ENCODE data around the gene RERE. TPM values are rescaled to one million over a fixed set of nuclear protein-coding genes. Genes with fewer than 3 reads are reported as not detected.
A peak's percentile ranks its signal among the peaks of the same experiment; 100 is the strongest.

The RERE gene
- total RNA-seq, 1 donor from 2014 or later = 114 TPM

- DNase-seq = no peak
- no peak for ATAC-seq (ENCODE audit: poor library complexity)
- intact Hi-C loops (cut with DNase I) = no loop called here
These were observed 459.1 kb downstream of the RERE start for GRCh38 chr1:8358241-8358896.

GRCh38 chr1:8357329-8358101 is 459.9 kb downstream of the RERE start:
- DNase-seq (no peak), ATAC-seq (ENCODE audit: poor library complexity) (peak; percentile 19)
- intact Hi-C loops (cut with DNase I) = no loop called here

- ATAC-seq (ENCODE audit: poor library complexity) (peak; percentile 25), DNase-seq (peak; percentile 29)
- intact Hi-C loops (cut with DNase I) = no loop called here
These were observed 460.9 kb downstream of the RERE start for GRCh38 chr1:8356256-8357209.

GRCh38 chr1:8355439-8356255 is 461.8 kb downstream of the RERE start:
- ATAC-seq (ENCODE audit: poor library complexity) = peak; percentile 62
- intact Hi-C loops (cut with DNase I) = no loop called here
- no peak for DNase-seq

- no peak for DNase-seq
- no peak for ATAC-seq (ENCODE audit: poor library complexity)
- intact Hi-C loops (cut with DNase I) = no loop called here
These were observed 463.4 kb downstream of the RERE start for GRCh38 chr1:8354038-8354437.

- no peak for ATAC-seq (ENCODE audit: poor library complexity)
- peak; percentile 50 for DNase-seq
- intact Hi-C loops (cut with DNase I) = no loop called here
These were observed 464.3 kb downstream of the RERE start for GRCh38 chr1:8352886-8353785.

GRCh38 chr1:8352471-8352845 is 465.0 kb downstream of the RERE start:
- intact Hi-C loops (cut with DNase I) = no loop called here
- DNase-seq (no peak), ATAC-seq (ENCODE audit: poor library complexity) (no peak)

GRCh38 chr1:8351693-8352470 is 465.6 kb downstream of the RERE start:
- ATAC-seq (ENCODE audit: poor library complexity) (peak; percentile 12), DNase-seq (no peak)
- intact Hi-C loops (cut with DNase I) = no loop called here

- intact Hi-C loops (cut with DNase I) = no loop called here
- DNase-seq (no peak), ATAC-seq (ENCODE audit: poor library complexity) (no peak)
These were observed 466.3 kb downstream of the RERE start for GRCh38 chr1:8350914-8351684.

- DNase-seq (peak; percentile 76), ATAC-seq (ENCODE audit: poor library complexity) (peak; percentile 26)
- intact Hi-C loops (cut with DNase I) = no loop called here
These were observed 467.5 kb downstream of the RERE start for GRCh38 chr1:8349961-8350360.

GRCh38 chr1:8349473-8349865 is 468.0 kb downstream of the RERE start:
- ATAC-seq (ENCODE audit: poor library complexity) = no peak
- DNase-seq = no peak
- intact Hi-C loops (cut with DNase I) = no loop called here

GRCh38 chr1:8348777-8349472 is 468.5 kb downstream of the RERE start:
- intact Hi-C loops (cut with DNase I) = no loop called here
- DNase-seq (peak; percentile 82), ATAC-seq (ENCODE audit: poor library complexity) (peak; percentile 64)

- peak; percentile 43 for DNase-seq
- ATAC-seq (ENCODE audit: poor library complexity) = no peak
- intact Hi-C loops (cut with DNase I) = no loop called here
These were observed 469.2 kb downstream of the RERE start for GRCh38 chr1:8348047-8348776.

- intact Hi-C loops (cut with DNase I) = no loop called here
- ATAC-seq (ENCODE audit: poor library complexity) (no peak), DNase-seq (no peak)
These were observed 469.8 kb downstream of the RERE start for GRCh38 chr1:8347635-8348034.
